Measurements from ENCODE around the gene MARCHF10.

MARCHF10 gene

GRCh38 chr17:62681939-62682381 is 126.2 kb downstream of the MARCHF10 start:
- TF ChIP-seq ZFX (IDR thresholded peaks at IDR 0.05), result no peak
- TF ChIP-seq CTCF (conservative IDR thresholded peaks at IDR 0.05), result no peak
- no peak overlapping the region for H3K27ac ChIP-seq

GRCh38 chr17:62681061-62681938 is 126.8 kb downstream of the MARCHF10 start:
- TF ChIP-seq CTCF (conservative IDR thresholded peaks at IDR 0.05) (no peak), ZFX (IDR thresholded peaks at IDR 0.05) (no peak)
- H3K27ac ChIP-seq, result no peak overlapping the region

- TF ChIP-seq CTCF (conservative IDR thresholded peaks at IDR 0.05) (no peak), ZFX (IDR thresholded peaks at IDR 0.05) (no peak)
- H3K27ac ChIP-seq, result no peak overlapping the region
Measured at GRCh38 chr17:62680541-62681052, 127.5 kb downstream of the MARCHF10 start.

- no peak for TF ChIP-seq ZFX (IDR thresholded peaks at IDR 0.05)
- no peak for TF ChIP-seq CTCF (conservative IDR thresholded peaks at IDR 0.05)
- no peak overlapping the region for H3K27ac ChIP-seq
Measured at GRCh38 chr17:62679866-62680377, 128.2 kb downstream of the MARCHF10 start.

GRCh38 chr17:62678214-62678919 is 129.7 kb downstream of the MARCHF10 start:
- TF ChIP-seq CTCF (conservative IDR thresholded peaks at IDR 0.05) (no peak), ZFX (IDR thresholded peaks at IDR 0.05) (no peak)
- no peak overlapping the region for H3K27ac ChIP-seq

- H3K27ac ChIP-seq, result no peak overlapping the region
- no peak for TF ChIP-seq CTCF (conservative IDR thresholded peaks at IDR 0.05)
- TF ChIP-seq ZFX (IDR thresholded peaks at IDR 0.05), result no peak
Measured at GRCh38 chr17:62676952-62677596, 131.0 kb downstream of the MARCHF10 start.
